K562 (cell line): ENCODE measurements around the gene LMOD1. TPM values are rescaled to one million over a fixed set of nuclear protein-coding genes. Genes with fewer than 3 reads are reported as not detected.

Source experiments
- ARHGAP35 ChIP-seq: fragments of 450-650 bp; IDR thresholded peaks from 2 replicates; pipeline ENCODE4 v1.6.1; 2018; ENCODE audit not compliant: partially characterized antibody
- ARID2 ChIP-seq: fragments of 450-650 bp; IDR thresholded peaks from 2 replicates; pipeline ENCODE4 v1.6.1; 2017; ENCODE audit warnings: antibody characterized with exemption, mild to moderate bottlenecking
- GABPA ChIP-seq: fragments of 200-800 bp; sonication (Bioruptor generic); conservative IDR thresholded peaks from 2 replicates; pipeline ENCODE4 v1.6.1; 2016; ENCODE audit warnings: low read depth, missing genetic modification characterization, missing compliant biosample characterization
- KLF10 ChIP-seq: fragments of 250-450 bp; sonication (Bioruptor Pico); IDR thresholded peaks from 2 replicates; pipeline ENCODE4 v1.6.1; 2021; ENCODE audit warnings: matching md5 sums
- NONO ChIP-seq, 2 experiments: fragments of 200-400 bp in 1 of 2; fragments of 450-650 bp in 1 of 2; formaldehyde crosslinking in 1 of 2; IDR thresholded peaks; 2 replicates each; pipeline ENCODE4 v1.6.1; 2017; ENCODE audit warnings: low read depth in 2 of 2, mild to moderate bottlenecking in 2 of 2, moderate library complexity in 2 of 2, low read length in 1 of 2
- RB1 ChIP-seq: fragments of 450-650 bp; IDR thresholded peaks from 2 replicates; pipeline ENCODE4 v1.6.1; 2017; ENCODE audit warnings: low read depth, mild to moderate bottlenecking
- SNIP1 ChIP-seq: fragments of 450-650 bp; IDR thresholded peaks from 2 replicates; pipeline ENCODE4 v1.7.1; 2017; ENCODE audit warnings: low read depth, mild to moderate bottlenecking
- SP2 ChIP-seq: IDR thresholded peaks from 2 replicates; pipeline ENCODE4 v1.6.1; 2011; ENCODE audit warnings: mild to moderate bottlenecking, low read depth, low read length, moderate library complexity; ENCODE audit not compliant: poor library complexity, severe bottlenecking; ENCODE audit errors: extremely low read depth
- TOE1 ChIP-seq, 2 experiments: fragments of 450-650 bp in 1 of 2; sonication (generic) in 1 of 2; formaldehyde crosslinking in 1 of 2; IDR thresholded peaks; 2 replicates each; pipeline versions ENCODE4 v1.7.1 to v1.8.0; 2016 to 2022; ENCODE audit warnings: borderline replicate concordance in 2 of 2, mild to moderate bottlenecking in 2 of 2, antibody characterized with exemption in 1 of 2, inconsistent platforms in 1 of 2, low read depth in 1 of 2, missing genetic modification reagents in 1 of 2, moderate library complexity in 1 of 2
- U2AF1 ChIP-seq: fragments of 200-400 bp; formaldehyde crosslinking; optimal IDR thresholded peaks from 2 replicates; pipeline ENCODE3; 2017; ENCODE audit warnings: mild to moderate bottlenecking, low read depth, low read length, moderate library complexity
- ZNF133 ChIP-seq: fragments of 250-450 bp; sonication (Bioruptor Pico); IDR thresholded peaks from 2 replicates; pipeline ENCODE4 v1.4.0; 2020; ENCODE audit warnings: mild to moderate bottlenecking
- ZNF583 ChIP-seq: fragments of 250-450 bp; sonication (Bioruptor Pico); IDR thresholded peaks from 2 replicates; pipeline ENCODE4 v1.4.0; 2020
- ZNF584 ChIP-seq: fragments of 200-800 bp; sonication (Bioruptor generic); IDR thresholded peaks from 2 replicates; pipeline ENCODE4 v1.6.1; 2016; ENCODE audit warnings: low read depth, mild to moderate bottlenecking, missing genetic modification characterization, missing compliant biosample characterization
- ZNF764 ChIP-seq: fragments of 250-450 bp; sonication (Bioruptor Pico); IDR thresholded peaks from 2 replicates; pipeline ENCODE4 v1.4.0; 2020; ENCODE audit warnings: low read depth, mild to moderate bottlenecking, moderate library complexity
- polyA plus RNA-seq, 8 experiments: library from polyadenylated mRNA; depleted of rRNA in 4 of 8; stranded (reverse) in 5 of 8; unstranded in 3 of 8; fragments of >200 nt; fragmentation: Nextera tagmentation in 2 of 8; fragmentation: Illumina TruSeq in 1 of 8; extraction: Ambion mirVana in 2 of 8; extraction: Trizol in 1 of 8; gene quantifications; 2 replicates each; pipeline versions ENCODE4 v1.2.1 to v1.2.3, GENCODE V29; 2011 to 2014; ENCODE audit warnings: inconsistent platforms in 1 of 8, missing spikeins in 1 of 8
- total RNA-seq, 7 experiments: library from RNA; depleted of rRNA in 6 of 7; stranded (reverse); fragments of >200 nt in 6 of 7; fragmentation: Illumina TruSeq in 2 of 7; extraction: Trizol in 2 of 7; gene quantifications; 2 replicates each; pipeline versions ENCODE4 v1.2.1 to v1.2.3, GENCODE V29; 2011 to 2021; ENCODE audit warnings: low replicate concordance in 1 of 7
- TF ChIP-seq, protein P1 (sequence below): fragments of 450-650 bp; formaldehyde crosslinking; IDR thresholded peaks from 2 replicates; pipeline ENCODE4 v1.4.0; 2020; ENCODE audit warnings: mild to moderate bottlenecking, mixed read lengths
- TF ChIP-seq, protein P2 (sequence below): fragments of 450-650 bp; IDR thresholded peaks from 2 replicates; pipeline ENCODE4 v1.6.1; 2016; ENCODE audit warnings: low read depth

Gene LMOD1
- total and polyA plus RNA-seq, 9 of the 15 experiments (the other 6 are each of a cell fraction or from before 2014, with no cell fraction given) = 0.03 to 0.54 (median 0.38) TPM; not detected in 1

DNA sequence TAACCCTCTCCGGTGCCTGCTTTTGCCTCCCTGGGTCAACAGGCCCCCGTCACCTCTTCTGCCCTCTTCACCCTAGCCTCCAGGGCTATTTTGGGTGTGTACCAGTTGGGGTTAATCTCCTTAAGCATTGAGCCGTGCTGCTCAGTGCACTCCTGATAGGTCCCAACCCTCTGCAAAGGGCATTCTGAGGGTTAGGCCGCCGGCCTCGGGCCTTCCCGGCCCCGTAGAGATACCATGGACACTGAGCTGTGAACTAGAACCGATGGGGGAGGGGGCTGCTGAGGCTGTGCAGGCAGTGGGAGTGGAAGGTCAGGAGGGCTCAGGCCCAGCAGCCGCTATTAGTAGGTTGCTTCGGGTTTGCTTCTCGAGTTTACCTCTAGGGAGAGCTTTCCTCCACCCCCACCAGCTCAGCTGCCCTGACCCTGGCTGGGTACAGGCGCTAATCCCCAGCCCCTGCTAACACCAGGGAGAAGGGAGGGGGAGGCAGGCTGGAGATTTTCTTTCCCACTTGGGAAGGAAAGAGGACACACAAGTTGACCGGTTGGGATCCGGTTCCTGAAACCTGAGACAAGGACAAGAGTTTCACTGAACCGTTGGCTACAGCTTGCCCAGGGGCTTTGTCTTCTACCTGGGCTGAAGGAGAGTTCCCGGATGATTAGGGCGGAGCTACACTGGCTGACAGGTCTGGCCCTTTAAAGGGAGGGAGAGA is 4.8 kb downstream of the LMOD1 start (continued):
- TF ChIP-seq RB1 (no peak), ZNF584 (CRISPR knock-in tag) (no peak), ZNF764 (CRISPR knock-in tag) (no peak), ARID2 (0 out of 2 replicates have a peak, but pooled peaks have one; percentile 28), SNIP1 (no peak), SP2 (no peak), ARHGAP35 (no peak), ZNF133 (CRISPR knock-in tag) (no peak), GABPA (tag) (no peak), U2AF1 (no peak), NONO (IDR thresholded peaks at IDR 0.05; ENCODE audit: low read depth in 2 of 2, low read length in 1 of 2) (no peak), KLF10 (CRISPR knock-in tag) (no peak), TOE1 (IDR thresholded peaks at IDR 0.05; ENCODE audit: borderline replicate concordance) (no peak; the same call in 1 of the 2 replicates), TOE1 (CRISPR knock-in tag; IDR thresholded peaks at IDR 0.05; ENCODE audit: borderline replicate concordance, low read depth) (no peak), ZNF583 (CRISPR knock-in tag) (peak; percentile 59; the same call in 1 of the 2 replicates)
- TF ChIP-seq, protein P1, sequence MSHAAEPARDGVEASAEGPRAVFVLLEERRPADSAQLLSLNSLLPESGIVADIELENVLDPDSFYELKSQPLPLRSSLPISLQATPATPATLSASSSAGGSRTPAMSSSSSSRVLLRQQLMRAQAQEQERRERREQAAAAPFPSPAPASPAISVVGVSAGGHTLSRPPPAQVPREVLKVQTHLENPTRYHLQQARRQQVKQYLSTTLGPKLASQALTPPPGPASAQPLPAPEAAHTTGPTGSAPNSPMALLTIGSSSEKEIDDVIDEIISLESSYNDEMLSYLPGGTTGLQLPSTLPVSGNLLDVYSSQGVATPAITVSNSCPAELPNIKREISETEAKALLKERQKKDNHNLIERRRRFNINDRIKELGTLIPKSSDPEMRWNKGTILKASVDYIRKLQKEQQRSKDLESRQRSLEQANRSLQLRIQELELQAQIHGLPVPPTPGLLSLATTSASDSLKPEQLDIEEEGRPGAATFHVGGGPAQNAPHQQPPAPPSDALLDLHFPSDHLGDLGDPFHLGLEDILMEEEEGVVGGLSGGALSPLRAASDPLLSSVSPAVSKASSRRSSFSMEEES = no peak
- TF ChIP-seq, protein P2, sequence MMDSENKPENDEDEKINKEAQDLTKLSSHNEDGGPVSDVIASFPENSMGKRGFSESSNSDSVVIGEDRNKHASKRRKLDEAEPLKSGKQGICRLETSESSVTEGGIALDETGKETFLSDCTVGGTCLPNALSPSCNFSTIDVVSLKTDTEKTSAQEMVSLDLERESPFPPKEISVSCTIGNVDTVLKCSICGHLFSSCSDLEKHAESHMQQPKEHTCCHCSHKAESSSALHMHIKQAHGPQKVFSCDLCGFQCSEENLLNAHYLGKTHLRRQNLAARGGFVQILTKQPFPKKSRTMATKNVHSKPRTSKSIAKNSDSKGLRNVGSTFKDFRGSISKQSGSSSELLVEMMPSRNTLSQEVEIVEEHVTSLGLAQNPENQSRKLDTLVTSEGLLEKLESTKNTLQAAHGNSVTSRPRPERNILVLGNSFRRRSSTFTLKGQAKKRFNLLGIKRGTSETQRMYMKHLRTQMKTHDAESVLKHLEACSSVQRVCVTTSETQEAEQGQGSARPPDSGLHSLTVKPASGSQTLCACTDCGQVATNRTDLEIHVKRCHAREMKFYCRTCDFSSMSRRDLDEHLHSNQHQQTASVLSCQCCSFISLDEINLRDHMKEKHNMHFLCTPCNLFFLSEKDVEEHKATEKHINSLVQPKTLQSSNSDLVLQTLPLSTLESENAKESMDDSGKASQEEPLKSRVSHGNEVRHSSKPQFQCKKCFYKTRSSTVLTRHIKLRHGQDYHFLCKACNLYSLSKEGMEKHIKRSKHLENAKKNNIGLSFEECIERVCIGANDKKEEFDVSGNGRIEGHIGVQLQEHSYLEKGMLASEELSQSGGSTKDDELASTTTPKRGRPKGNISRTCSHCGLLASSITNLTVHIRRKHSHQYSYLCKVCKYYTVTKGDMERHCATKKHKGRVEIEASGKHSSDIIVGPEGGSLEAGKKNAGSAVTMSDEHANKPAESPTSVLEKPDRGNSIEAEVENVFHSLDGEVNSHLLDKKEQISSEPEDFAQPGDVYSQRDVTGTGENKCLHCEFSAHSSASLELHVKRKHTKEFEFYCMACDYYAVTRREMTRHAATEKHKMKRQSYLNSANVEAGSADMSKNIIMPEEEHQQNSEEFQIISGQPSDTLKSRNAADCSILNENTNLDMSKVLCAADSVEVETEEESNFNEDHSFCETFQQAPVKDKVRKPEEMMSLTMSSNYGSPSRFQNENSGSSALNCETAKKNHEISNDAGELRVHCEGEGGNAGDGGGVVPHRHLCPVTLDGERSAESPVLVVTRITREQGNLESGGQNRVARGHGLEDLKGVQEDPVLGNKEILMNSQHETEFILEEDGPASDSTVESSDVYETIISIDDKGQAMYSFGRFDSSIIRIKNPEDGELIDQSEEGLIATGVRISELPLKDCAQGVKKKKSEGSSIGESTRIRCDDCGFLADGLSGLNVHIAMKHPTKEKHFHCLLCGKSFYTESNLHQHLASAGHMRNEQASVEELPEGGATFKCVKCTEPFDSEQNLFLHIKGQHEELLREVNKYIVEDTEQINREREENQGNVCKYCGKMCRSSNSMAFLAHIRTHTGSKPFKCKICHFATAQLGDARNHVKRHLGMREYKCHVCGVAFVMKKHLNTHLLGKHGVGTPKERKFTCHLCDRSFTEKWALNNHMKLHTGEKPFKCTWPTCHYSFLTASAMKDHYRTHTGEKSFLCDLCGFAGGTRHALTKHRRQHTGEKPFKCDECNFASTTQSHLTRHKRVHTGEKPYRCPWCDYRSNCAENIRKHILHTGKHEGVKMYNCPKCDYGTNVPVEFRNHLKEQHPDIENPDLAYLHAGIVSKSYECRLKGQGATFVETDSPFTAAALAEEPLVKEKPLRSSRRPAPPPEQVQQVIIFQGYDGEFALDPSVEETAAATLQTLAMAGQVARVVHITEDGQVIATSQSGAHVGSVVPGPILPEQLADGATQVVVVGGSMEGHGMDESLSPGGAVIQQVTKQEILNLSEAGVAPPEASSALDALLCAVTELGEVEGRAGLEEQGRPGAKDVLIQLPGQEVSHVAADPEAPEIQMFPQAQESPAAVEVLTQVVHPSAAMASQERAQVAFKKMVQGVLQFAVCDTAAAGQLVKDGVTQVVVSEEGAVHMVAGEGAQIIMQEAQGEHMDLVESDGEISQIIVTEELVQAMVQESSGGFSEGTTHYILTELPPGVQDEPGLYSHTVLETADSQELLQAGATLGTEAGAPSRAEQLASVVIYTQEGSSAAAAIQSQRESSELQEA = no peak
